HPDE6-E6E7 (cell line): ENCODE data around the gene UEVLD.
"Not testable (repeated sequence)": the region's sequence is repeated elsewhere in the genome, so short reads cannot be mapped to it uniquely, and the experiment has no call there.

Source experiments
- DNase-seq: peaks from one replicate; pipeline ENCODE4 v3.0.0; 2011; ENCODE audit warnings: missing footprints; ENCODE audit errors: extremely low spot score

The UEVLD gene

GRCh38 chr11:18588297-18589252 lies at the start of gene UEVLD:
Gene UEVLD, minus strand, starts transcription at chr11:18588734. Its CDS starts 80 bp downstream, at chr11:18588654.
- peak; percentile 82 for DNase-seq

GRCh38 chr11:18634140-18635032 lies 45.9 kb upstream of the UEVLD start, which contains the start of gene SPTY2D1:
Gene SPTY2D1, minus strand, starts transcription at chr11:18634342. Its CDS starts 85 bp downstream, at chr11:18634257.
- peak; percentile 95 for DNase-seq

- no peak for DNase-seq
Measured at GRCh38 chr11:18633256-18634139, 45.0 kb upstream of the UEVLD start.

GRCh38 chr11:18632841-18633240 lies 44.3 kb upstream of the UEVLD start:
- DNase-seq = no peak

- no peak for DNase-seq
Measured at GRCh38 chr11:18624161-18624560, 35.6 kb upstream of the UEVLD start.

GRCh38 chr11:18623707-18624106 lies 35.2 kb upstream of the UEVLD start:
- no peak for DNase-seq

GRCh38 chr11:18618342-18619025 lies 29.9 kb upstream of the UEVLD start:
- no peak for DNase-seq

- DNase-seq = no peak
Measured at GRCh38 chr11:18617688-18618341, 29.3 kb upstream of the UEVLD start.

GRCh38 chr11:18615628-18616392 lies 27.3 kb upstream of the UEVLD start:
- DNase-seq = no peak

GRCh38 chr11:18614667-18615066 lies 26.1 kb upstream of the UEVLD start:
- no peak for DNase-seq

GRCh38 chr11:18612394-18612793 lies 23.9 kb upstream of the UEVLD start:
- no peak for DNase-seq

- no peak for DNase-seq
Measured at GRCh38 chr11:18611196-18611595, 22.7 kb upstream of the UEVLD start.

GRCh38 chr11:18608376-18608775 lies 19.8 kb upstream of the UEVLD start:
- no peak for DNase-seq

GRCh38 chr11:18600915-18601569 lies 12.5 kb upstream of the UEVLD start:
- DNase-seq = no peak

- DNase-seq = no peak
Measured at GRCh38 chr11:18599739-18600230, 11.3 kb upstream of the UEVLD start, which contains the start of gene MISFA. Gene MISFA, plus strand, starts transcription at chr11:18599789. Its CDS starts 140 bp downstream, at chr11:18599929.

- DNase-seq = peak; percentile 81
Measured at GRCh38 chr11:18594999-18595749, 6.6 kb upstream of the UEVLD start.

GRCh38 chr11:18594088-18594487 lies 5.6 kb upstream of the UEVLD start:
- DNase-seq = not testable (repeated sequence)

- DNase-seq = no peak
Measured at GRCh38 chr11:18590571-18590970, 2.0 kb upstream of the UEVLD start.
